Mesodermal cell (in vitro differentiated cells): ENCODE measurements around the gene TBC1D5.
"Not testable (repeated sequence)": the region's sequence is repeated elsewhere in the genome, so short reads cannot be mapped to it uniquely, and the experiment has no call there.

Experiments used
- H3K27ac ChIP-seq: 2 replicates; pipeline ENCODE4 v1.7.0; 2013; ENCODE audit warnings: mild to moderate bottlenecking, low read depth, low read length, moderate library complexity; ENCODE audit not compliant: severe bottlenecking
- H3K36me3 ChIP-seq: 2 replicates; pipeline ENCODE4 v1.7.1; 2013; ENCODE audit warnings: mild to moderate bottlenecking, low read length, moderate library complexity; ENCODE audit not compliant: control insufficient read depth, insufficient read depth
- H3K4me1 ChIP-seq: one replicate; pipeline ENCODE4 v1.7.1; 2013; ENCODE audit warnings: mild to moderate bottlenecking, low read length; ENCODE audit not compliant: insufficient read depth, control insufficient read depth, poor library complexity, severe bottlenecking
- H3K4me3 ChIP-seq: 2 replicates; pipeline ENCODE4 v1.7.0; 2013; ENCODE audit warnings: low read length, control low read depth, mild to moderate bottlenecking; ENCODE audit not compliant: insufficient read depth, poor library complexity, severe bottlenecking; ENCODE audit errors: extremely low read depth
- H3K9me3 ChIP-seq: 2 replicates; pipeline ENCODE4 v1.7.1; 2013; ENCODE audit warnings: mild to moderate bottlenecking, low read length, moderate library complexity; ENCODE audit not compliant: control insufficient read depth
- WGBS, 2 experiments: methylation state at CpG; one replicate each; pipeline ENCODE4 v1.1.5; 2013; ENCODE audit warnings: missing lambda C conversion rate in 2 of 2; ENCODE audit not compliant: insufficient coverage in 2 of 2; 5-methylcytosine and 5-hydroxymethylcytosine counted together

Gene TBC1D5

DNA sequence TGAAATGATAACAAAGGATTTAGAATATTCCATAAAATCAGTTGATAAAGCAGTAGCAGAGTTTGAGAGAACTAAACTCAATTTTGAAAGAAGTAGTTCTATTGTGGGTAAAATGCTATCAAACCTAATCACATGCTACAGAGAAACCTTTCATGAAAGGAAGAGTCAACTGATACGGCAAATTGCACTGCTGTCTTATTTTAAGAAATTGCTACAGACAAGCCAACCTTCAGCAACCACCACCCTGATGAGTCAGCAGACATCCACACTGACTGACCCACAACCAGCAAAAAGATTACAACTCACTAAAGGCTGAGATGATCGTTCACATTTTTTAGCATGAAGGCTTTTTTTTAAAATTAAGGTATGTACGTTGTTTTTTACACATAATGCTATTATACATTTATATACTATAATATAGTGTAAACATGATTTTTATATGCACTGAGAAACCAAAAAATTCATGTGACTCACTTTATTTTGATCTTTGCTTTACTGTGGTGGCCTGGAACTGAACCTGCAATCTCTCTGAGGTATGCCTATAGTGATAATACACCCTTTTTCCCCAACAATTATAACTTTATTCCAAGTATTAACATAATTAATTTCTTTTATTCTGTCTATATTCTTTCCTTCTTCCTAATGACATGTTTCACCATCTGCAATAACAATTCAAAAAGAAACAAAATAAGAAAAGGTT, 109.9 kb downstream of the TBC1D5 start:
- no peak overlapping the region for H3K4me3 ChIP-seq
- no peaks in the 10 kb centered on the region for H3K4me1 ChIP-seq
- peak overlapping the region; percentile 2 for H3K27ac ChIP-seq
- no peaks in the 10 kb centered on the region for H3K9me3 ChIP-seq
- no CpG with 5 or more reads among the region's 3 CpGs for whole genome bisulfite sequencing, 2 experiments
- H3K36me3 ChIP-seq, result no peaks in the 10 kb centered on the region

DNA sequence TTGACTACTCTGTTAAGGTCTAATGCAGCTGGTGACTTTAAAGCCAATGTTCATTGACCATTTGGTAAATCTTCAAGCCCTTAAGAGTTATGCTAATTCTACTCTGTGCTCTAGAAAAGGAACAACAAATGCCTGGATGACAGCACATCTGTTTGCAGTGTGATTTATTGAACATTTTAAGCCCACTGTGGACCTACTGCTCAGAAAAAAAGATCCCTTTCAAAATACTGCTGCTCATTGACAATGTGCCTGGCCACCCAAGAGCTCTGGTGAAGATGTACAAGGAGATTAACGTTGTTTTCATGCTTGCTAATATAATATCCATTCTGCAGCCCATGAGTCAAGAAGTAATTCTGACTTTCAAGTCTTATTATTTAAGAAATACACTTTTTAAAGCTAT, 110.8 kb downstream of the TBC1D5 start:
- WGBS, 2 experiments, result no CpG with 5 or more reads among the region's 1 CpG
- H3K36me3 ChIP-seq, result no peaks in the 10 kb centered on the region
- peaks cover 6% of the 10 kb centered on the region for H3K4me1 ChIP-seq
- no peak overlapping the region for H3K4me3 ChIP-seq
- H3K9me3 ChIP-seq, result no peaks in the 10 kb centered on the region
- no peak overlapping the region for H3K27ac ChIP-seq

DNA sequence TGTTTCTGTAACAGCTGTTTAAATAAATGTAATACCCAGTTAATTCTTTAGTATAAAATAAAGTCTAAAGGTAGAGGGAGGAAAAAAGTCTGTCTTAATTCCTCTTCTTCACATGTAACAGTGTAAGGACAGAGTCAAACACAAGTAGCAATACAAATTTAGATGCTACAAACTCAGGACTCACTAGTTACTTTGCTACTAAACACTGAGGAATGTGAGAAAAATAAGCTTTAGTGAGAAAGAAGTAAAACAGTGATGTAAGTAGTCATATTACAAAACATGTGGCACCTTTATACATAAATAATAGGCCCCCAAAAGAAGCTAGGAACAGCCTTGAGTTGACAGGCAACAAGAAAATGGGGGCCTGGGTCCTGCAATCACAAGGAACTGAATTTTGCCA, 113.0 kb downstream of the TBC1D5 start:
- no peak overlapping the region for H3K4me3 ChIP-seq
- no peaks in the 10 kb centered on the region for H3K36me3 ChIP-seq

DNA sequence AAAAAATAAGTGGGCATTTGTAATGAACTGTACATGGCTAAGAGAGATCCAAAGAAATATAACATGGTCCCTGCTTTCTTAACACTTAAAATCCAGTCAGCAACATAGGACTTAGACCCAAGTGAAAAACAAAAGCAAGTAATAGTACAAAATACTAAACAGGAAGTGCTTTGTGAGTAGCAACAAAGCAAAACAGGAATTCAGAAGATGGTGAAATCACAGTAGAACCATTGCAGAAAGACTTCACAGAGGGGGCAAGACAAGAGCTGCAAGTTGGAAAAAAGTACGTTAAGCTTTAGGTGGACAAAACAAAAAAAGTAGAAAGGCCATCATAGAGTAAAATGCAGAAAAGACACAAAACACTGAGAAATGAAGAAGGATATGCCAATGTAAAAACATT, 116.0 kb downstream of the TBC1D5 start:
- Histone ChIP-seq H3K36me3 (no peaks in the 10 kb centered on the region), H3K4me1 (peaks cover 8% of the 10 kb centered on the region), H3K27ac (peak overlapping the region; percentile 5), H3K9me3 (no peaks in the 10 kb centered on the region), H3K4me3 (no peak overlapping the region)
- 88 to 100% methylated on average over 1 of the region's 1 CpG for WGBS, 2 experiments

More for the DNA sequence above, 113.0 kb downstream of the TBC1D5 start:
- peaks cover 8% of the 10 kb centered on the region for H3K4me1 ChIP-seq
- H3K9me3 ChIP-seq, result no peaks in the 10 kb centered on the region
- H3K27ac ChIP-seq, result no peak overlapping the region

DNA sequence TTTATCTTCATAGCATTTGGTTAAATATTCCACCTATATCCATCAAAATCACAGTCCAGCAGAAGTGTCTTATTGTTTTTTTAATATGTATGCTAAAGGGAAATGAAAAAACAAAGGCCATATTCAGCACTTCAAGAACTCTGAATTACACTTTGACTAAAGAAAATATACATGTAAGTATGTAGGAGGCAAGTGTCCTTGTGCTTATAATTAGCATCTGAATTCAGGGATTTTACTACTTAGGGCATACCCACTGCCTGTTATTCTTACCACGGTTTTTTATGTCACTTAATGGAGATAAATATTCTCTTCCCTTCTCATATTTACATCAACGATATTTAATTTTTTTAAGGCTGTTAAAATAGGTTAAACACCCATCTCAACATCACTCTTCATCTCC, 117.3 kb downstream of the TBC1D5 start:
- Histone ChIP-seq H3K4me3 (no peak overlapping the region), H3K9me3 (no peaks in the 10 kb centered on the region), H3K36me3 (no peaks in the 10 kb centered on the region), H3K4me1 (peaks cover 8% of the 10 kb centered on the region), H3K27ac (no peak overlapping the region)
- WGBS, 2 experiments, result no CpG with 5 or more reads among the region's 2 CpGs

DNA sequence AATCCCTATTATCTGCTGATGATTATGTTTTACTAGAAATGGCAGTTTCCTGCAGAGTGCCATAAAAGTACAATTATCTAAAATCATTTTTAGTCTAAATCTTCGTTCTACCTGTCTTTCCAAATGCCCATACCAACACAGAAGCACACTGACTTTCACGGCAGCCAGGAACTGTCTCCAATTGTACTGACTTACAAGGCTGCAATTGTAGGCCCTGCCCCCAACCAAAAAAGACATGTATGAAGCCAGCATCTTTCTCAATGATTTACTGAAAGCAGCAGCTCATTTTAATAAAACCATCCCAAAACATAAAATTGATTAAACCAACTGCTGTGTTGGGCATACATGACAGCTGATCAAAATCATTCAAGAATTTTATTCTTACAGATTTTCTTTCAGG, 119.0 kb downstream of the TBC1D5 start:
- Histone ChIP-seq H3K36me3 (no peaks in the 10 kb centered on the region), H3K4me1 (peaks cover 8% of the 10 kb centered on the region), H3K9me3 (no peaks in the 10 kb centered on the region), H3K27ac (no peak overlapping the region), H3K4me3 (no peak overlapping the region)
- WGBS, 2 experiments, result 89 to 94% methylated on average over 2 of the region's 2 CpGs

DNA sequence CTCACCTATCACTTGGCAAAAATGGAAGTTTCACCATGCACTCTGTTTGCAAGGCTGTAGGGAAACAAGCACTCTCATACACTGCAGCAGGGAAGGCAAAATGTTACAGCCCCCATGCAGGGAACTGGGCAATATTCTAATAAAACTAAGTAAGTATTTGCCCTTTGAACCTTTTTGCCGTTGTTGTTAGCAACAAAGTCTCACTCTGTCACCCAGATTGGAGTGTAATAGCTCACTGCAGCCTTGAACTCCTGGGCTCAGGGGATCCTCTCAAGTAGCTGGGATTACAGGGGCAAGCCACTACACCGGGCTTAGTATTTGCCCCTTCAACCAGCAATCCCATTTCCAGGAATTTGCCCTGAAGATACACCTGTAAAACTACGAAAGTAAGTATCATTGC, 122.5 kb downstream of the TBC1D5 start:
- Histone ChIP-seq H3K4me3 (no peak overlapping the region), H3K4me1 (no peaks in the 10 kb centered on the region), H3K9me3 (no peaks in the 10 kb centered on the region), H3K36me3 (peaks cover 4% of the 10 kb centered on the region), H3K27ac (no peak overlapping the region)
- 70 to 88% methylated on average over 1 to 3 of the region's 3 CpGs for WGBS, 2 experiments

DNA sequence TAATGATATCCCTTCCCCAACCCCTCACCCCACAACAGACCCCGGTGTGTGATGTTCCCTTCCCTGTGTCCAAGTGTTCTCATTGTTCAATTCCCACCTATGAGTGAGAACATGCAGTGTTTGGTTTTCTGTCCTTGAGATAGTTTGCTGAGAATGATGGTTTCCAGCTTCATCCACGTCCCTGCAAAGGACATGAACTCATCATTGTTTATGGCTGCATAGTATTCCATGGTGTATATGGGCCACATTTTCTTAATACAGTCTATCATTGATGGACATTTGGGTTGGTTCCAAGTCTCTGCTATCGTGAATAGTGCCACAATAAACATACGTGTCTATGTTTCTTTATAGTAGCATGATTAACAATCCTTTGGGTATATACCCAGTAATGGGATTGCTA, 129.4 kb downstream of the TBC1D5 start:
- H3K36me3 ChIP-seq, H3K4me1 ChIP-seq, H3K9me3 ChIP-seq, H3K4me3 ChIP-seq, H3K27ac ChIP-seq: not testable (repeated sequence)
- WGBS, 2 experiments, result 60 to 100% methylated on average over 1 of the region's 4 CpGs

DNA sequence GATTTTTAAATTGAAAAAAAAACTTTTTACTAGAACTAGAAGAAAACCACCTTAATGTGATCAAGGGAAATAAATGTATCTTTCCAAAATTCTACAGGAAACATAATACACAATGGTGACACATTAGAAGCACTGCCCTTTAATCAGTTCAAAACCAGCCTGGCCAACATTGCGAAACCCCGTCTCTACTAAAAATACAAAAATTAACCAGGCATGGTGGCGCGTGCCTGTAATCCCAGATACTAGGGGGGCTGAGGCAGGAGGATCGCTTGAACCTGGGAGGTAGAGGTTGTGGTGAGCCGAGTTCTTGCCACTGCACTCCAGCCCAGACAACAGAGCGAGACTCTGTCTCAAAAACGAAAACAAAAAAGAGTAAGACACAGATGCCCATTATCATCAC, 134.5 kb downstream of the TBC1D5 start:
- H3K4me1 ChIP-seq, result no peaks in the 10 kb centered on the region
- H3K4me3 ChIP-seq, result no peak overlapping the region
- WGBS, 2 experiments, result 100% methylated on average over 3 of the region's 8 CpGs
- H3K27ac ChIP-seq, result no peak overlapping the region
- no peaks in the 10 kb centered on the region for H3K36me3 ChIP-seq
- H3K9me3 ChIP-seq, result no peaks in the 10 kb centered on the region

DNA sequence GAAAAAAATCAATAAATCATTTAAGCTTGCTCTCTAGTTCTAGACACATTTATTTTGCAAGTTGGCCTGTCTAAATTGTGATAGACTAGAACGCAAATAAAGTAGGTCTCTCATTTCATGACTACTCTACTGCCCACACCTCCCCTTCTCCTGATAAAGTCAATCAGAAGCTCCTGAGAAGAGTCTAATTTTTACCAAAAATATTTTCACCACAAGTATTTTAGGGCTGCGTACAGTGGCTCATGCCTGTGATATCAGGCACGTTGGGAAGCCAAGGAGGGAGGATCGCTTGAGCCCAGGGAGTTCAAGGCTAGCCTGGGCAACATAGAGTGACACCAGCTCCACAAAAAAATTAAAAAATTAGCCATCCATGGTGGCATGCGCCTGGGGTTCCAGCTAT, 136.5 kb downstream of the TBC1D5 start:
- Histone ChIP-seq H3K9me3 (peaks cover under 1% of the 10 kb centered on the region), H3K36me3 (no peaks in the 10 kb centered on the region), H3K27ac (no peak overlapping the region), H3K4me1 (no peaks in the 10 kb centered on the region), H3K4me3 (no peak overlapping the region)
- WGBS, 2 experiments, result 92 to 100% methylated on average over 4 to 5 of the region's 5 CpGs

DNA sequence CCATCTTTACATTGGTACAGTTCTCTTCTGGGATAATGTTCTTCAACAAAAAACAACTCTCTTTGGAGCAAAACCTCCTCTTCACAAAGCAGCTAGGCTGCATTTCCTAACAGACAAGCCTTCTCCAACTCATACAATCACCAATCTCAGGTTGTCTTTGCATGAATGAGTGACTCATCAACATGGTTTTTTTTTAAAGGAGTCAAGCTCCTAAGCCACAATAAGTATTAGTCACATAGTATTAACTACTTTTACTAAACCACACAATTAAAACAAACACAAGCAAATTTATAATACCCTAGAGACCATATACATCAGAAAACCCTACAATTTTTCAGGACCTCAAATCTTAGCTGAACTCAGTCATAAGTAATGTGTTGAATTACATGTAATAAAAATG, 137.4 kb downstream of the TBC1D5 start:
- peaks cover 3% of the 10 kb centered on the region for H3K9me3 ChIP-seq
- no peak overlapping the region for H3K27ac ChIP-seq

More for the DNA sequence above, 137.4 kb downstream of the TBC1D5 start:
- no peaks in the 10 kb centered on the region for H3K36me3 ChIP-seq
- H3K4me1 ChIP-seq, result no peaks in the 10 kb centered on the region
- H3K4me3 ChIP-seq, result no peak overlapping the region
